ENCODE data around the gene KRTAP23-1. TPM values are rescaled to one million over a fixed set of nuclear protein-coding genes. Genes with fewer than 3 reads are reported as not detected.

KRTAP23-1 gene
- polyA plus RNA-seq, 2 of the 4 experiments (the other 2 are of a cell fraction) = not detected

- FAIRE-seq = no peak
- TF ChIP-seq, protein P1, sequence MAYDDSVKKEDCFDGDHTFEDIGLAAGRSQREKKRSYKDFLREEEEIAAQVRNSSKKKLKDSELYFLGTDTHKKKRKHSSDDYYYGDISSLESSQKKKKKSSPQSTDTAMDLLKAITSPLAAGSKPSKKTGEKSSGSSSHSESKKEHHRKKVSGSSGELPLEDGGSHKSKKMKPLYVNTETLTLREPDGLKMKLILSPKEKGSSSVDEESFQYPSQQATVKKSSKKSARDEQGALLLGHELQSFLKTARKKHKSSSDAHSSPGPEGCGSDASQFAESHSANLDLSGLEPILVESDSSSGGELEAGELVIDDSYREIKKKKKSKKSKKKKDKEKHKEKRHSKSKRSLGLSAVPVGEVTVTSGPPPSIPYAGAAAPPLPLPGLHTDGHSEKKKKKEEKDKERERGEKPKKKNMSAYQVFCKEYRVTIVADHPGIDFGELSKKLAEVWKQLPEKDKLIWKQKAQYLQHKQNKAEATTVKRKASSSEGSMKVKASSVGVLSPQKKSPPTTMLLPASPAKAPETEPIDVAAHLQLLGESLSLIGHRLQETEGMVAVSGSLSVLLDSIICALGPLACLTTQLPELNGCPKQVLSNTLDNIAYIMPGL (CRISPR knock-in tag; IDR thresholded peaks at IDR 0.05; ENCODE audit: borderline replicate concordance) = no peak
- no peak for TF ChIP-seq FOXS1 (CRISPR knock-in tag; IDR thresholded peaks at IDR 0.05)
- DNase-seq (ENCODE audit: low read depth in 1 of 2, low spot score in 1 of 2) = no peak
- Histone ChIP-seq H3K4me2 (no peak overlapping the region), H3K27ac (no peak overlapping the region), H3K4me3 (no peak overlapping the region), H3K4me1 (no peaks in the 10 kb centered on the region), H3K9me3 (no peaks in the 10 kb centered on the region)
- WGBS (ENCODE audit: missing lambda C conversion rate) = 15% methylated on average over 4 of the region's 4 CpGs
- POLR2A ChIA-PET = no interaction called here
- ATAC-seq = no peak
- CTCF ChIA-PET = no interaction called here
Measured at GRCh38 chr21:30329203-30329875, 19.1 kb downstream of the KRTAP23-1 start.

GRCh38 chr21:30326390-30326789 is 22.0 kb downstream of the KRTAP23-1 start:
- Histone ChIP-seq H3K9me3 (no peaks in the 10 kb centered on the region), H3K4me3 (no peak overlapping the region), H3K27ac (no peak overlapping the region), H3K4me1 (no peaks in the 10 kb centered on the region), H3K4me2 (no peak overlapping the region)
- FAIRE-seq = no peak
- TF ChIP-seq FOSL2 (IDR thresholded peaks at IDR 0.05) = no peak
- no peak for TF ChIP-seq FOSL2 (CRISPR knock-in tag; IDR thresholded peaks at IDR 0.05)
- TF ChIP-seq EP300 (IDR thresholded peaks at IDR 0.05) = no peak
- TF ChIP-seq TFCP2L1 (CRISPR knock-in tag; IDR thresholded peaks at IDR 0.05) = no peak
- ATAC-seq = no peak
- POLR2A ChIA-PET = no interaction called here
- DNase-seq (ENCODE audit: low read depth in 1 of 2, low spot score in 1 of 2) = no peak
- CTCF ChIA-PET = no interaction called here

GRCh38 chr21:30320215-30320614 is 28.2 kb downstream of the KRTAP23-1 start, which contains the start of gene KRTAP26-1:
Gene KRTAP26-1 (minus strand): TSS chr21:30320315. CDS start chr21:30320035, 280 bp downstream.
- POLR2A ChIA-PET = no interaction called here
- TF ChIP-seq CTCF (IDR thresholded peaks at IDR 0.05) (no peak), HDAC2 (IDR thresholded peaks at IDR 0.05) (no peak), BCL3 (IDR thresholded peaks at IDR 0.05) (no peak), ESRRA (IDR thresholded peaks at IDR 0.05; ENCODE audit: borderline replicate concordance, low read length) (no peak), FOSB (CRISPR knock-in tag; IDR thresholded peaks at IDR 0.05) (no peak), NFE2L2 (conservative IDR thresholded peaks at IDR 0.05; ENCODE audit: low read length) (no peak), ZC3H11A (IDR thresholded peaks at IDR 0.05) (no peak), HOXA7 (CRISPR knock-in tag; IDR thresholded peaks at IDR 0.05) (no peak), MAX (IDR thresholded peaks at IDR 0.05) (no peak), PBX3 (IDR thresholded peaks at IDR 0.05) (no peak), POLR2A (IDR thresholded peaks at IDR 0.05; ENCODE audit: low read length) (no peak), JUN (IDR thresholded peaks at IDR 0.05) (no peak), KDM1A (IDR thresholded peaks at IDR 0.05; ENCODE audit: low read depth) (no peak), TP53 (CRISPR knock-in tag; IDR thresholded peaks at IDR 0.05) (no peak), MAFK (IDR thresholded peaks at IDR 0.05; ENCODE audit: partially characterized antibody) (no peak)
- TF ChIP-seq, protein P2, sequence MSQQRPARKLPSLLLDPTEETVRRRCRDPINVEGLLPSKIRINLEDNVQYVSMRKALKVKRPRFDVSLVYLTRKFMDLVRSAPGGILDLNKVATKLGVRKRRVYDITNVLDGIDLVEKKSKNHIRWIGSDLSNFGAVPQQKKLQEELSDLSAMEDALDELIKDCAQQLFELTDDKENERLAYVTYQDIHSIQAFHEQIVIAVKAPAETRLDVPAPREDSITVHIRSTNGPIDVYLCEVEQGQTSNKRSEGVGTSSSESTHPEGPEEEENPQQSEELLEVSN (IDR thresholded peaks at IDR 0.05; ENCODE audit: borderline replicate concordance, low read depth) = no peak
- TF ChIP-seq, protein P3, sequence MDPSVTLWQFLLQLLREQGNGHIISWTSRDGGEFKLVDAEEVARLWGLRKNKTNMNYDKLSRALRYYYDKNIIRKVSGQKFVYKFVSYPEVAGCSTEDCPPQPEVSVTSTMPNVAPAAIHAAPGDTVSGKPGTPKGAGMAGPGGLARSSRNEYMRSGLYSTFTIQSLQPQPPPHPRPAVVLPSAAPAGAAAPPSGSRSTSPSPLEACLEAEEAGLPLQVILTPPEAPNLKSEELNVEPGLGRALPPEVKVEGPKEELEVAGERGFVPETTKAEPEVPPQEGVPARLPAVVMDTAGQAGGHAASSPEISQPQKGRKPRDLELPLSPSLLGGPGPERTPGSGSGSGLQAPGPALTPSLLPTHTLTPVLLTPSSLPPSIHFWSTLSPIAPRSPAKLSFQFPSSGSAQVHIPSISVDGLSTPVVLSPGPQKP (IDR thresholded peaks at IDR 0.05; ENCODE audit: low read depth, low read length) = no peak
- no peak within 1 kb of the TSS for H3K4me3 ChIP-seq
- H3K27ac ChIP-seq = no peak within 1 kb of the TSS
- no peak for FAIRE-seq
- 36% methylated on average over 2 of the region's 2 CpGs for WGBS (ENCODE audit: missing lambda C conversion rate)
- no peaks in the 10 kb centered on the region for H3K9me3 ChIP-seq
- no peak for DNase-seq (ENCODE audit: low read depth in 1 of 2, low spot score in 1 of 2)
- no peaks in the 10 kb centered on the region for H3K4me1 ChIP-seq
- H3K4me2 ChIP-seq = no peak within 1 kb of the TSS
- CTCF ChIA-PET = no interaction called here
- ATAC-seq = no peak
